Endothelial cell of umbilical vein (primary cell): Measurements from ENCODE around the gene TSPO. TPM values are rescaled to one million over a fixed set of nuclear protein-coding genes. Genes with fewer than 3 reads are reported as not detected.

ENCODE experiments used
- BruUV-seq: library from RNA; stranded (reverse); fragments of 400-500 nt; replicated peaks from 2 replicates; lab custom pipeline; 2021; lab: Mats Ljungman, UMichigan
- CTCF ChIA-PET: fragments of 300-600, 350-600 bp; sonication (Branson Sonifier 250); formaldehyde crosslinking; loops from one replicate; lab custom pipeline; 2021; ENCODE audit warnings: antibody characterized with exemption, inconsistent platforms; lab: Charles Lee
- POLR2A ChIA-PET: fragments of 300-600, 350-600 bp; sonication (Branson Sonifier 250); formaldehyde crosslinking; loops from one replicate; lab custom pipeline; 2021; ENCODE audit warnings: antibody characterized with exemption, inconsistent platforms; lab: Charles Lee
- DNase-seq: peaks from one replicate; pipeline ENCODE4 v3.0.0-alpha.2; 2011; ENCODE audit warnings: low read depth, low spot score
- FAIRE-seq: peaks from 2 replicates; lab custom pipeline; 2011; peaks lifted over from hg19 to GRCh38; lab: Jason Lieb, UNC
- H2AFZ ChIP-seq: 2 replicates; pipeline ENCODE4 v1.6.0; 2012; ENCODE audit warnings: low read depth, low read length, control low read depth, inconsistent platforms
- H3K27ac ChIP-seq: 2 replicates; pipeline ENCODE4 v1.5.1; 2011; ENCODE audit warnings: low read depth, mild to moderate bottlenecking, control low read depth, low read length, moderate library complexity; ENCODE audit not compliant: insufficient read depth
- H3K27me3 ChIP-seq, 2 experiments: 2 replicates each; pipeline versions ENCODE4 v1.6.0 to v1.6.1; 2011; ENCODE audit warnings: low read length in 2 of 2, mixed read lengths in 1 of 2; ENCODE audit not compliant: control insufficient read depth in 2 of 2, insufficient read depth in 2 of 2
- H3K36me3 ChIP-seq, 2 experiments: 2 replicates in 1 of 2; 3 replicates in 1 of 2; pipeline ENCODE4 v1.5.1; 2011; ENCODE audit warnings: low read length in 2 of 2, mild to moderate bottlenecking in 1 of 2, moderate library complexity in 1 of 2; ENCODE audit not compliant: control insufficient read depth in 2 of 2, insufficient read depth in 2 of 2; ENCODE audit errors: extremely low read depth in 1 of 2
- H3K4me1 ChIP-seq: 3 replicates; pipeline ENCODE4 v1.5.1; 2011; ENCODE audit warnings: mild to moderate bottlenecking, low read length; ENCODE audit not compliant: control insufficient read depth, insufficient read depth; ENCODE audit errors: extremely low read depth
- H3K4me2 ChIP-seq: 2 replicates; pipeline ENCODE4 v1.6.1; 2011; ENCODE audit warnings: low read length, control low read depth, mixed read lengths; ENCODE audit not compliant: insufficient read depth
- H3K4me3 ChIP-seq, 3 experiments: fragments of 200-600 bp in 1 of 3; sonication (generic), shearing (Covaris generic) in 1 of 3; replicated peaks in 1 of 3; 2 replicates each; pipeline ENCODE4 v1.5.1; 2011 to 2016; ENCODE audit warnings: control low read depth in 3 of 3, low read length in 3 of 3, mild to moderate bottlenecking in 2 of 3, inconsistent platforms in 1 of 3, low read depth in 1 of 3, moderate library complexity in 1 of 3; ENCODE audit not compliant: insufficient read depth in 1 of 3
- H3K79me2 ChIP-seq: 2 replicates; pipeline ENCODE4 v1.6.0; 2012; ENCODE audit warnings: low read length, inconsistent platforms; ENCODE audit not compliant: control insufficient read depth, insufficient read depth
- H3K9ac ChIP-seq: replicated peaks from 2 replicates; pipeline ENCODE3; 2011; ENCODE audit warnings: low read length, control low read depth; ENCODE audit not compliant: insufficient read depth; ENCODE audit errors: extremely low read depth
- H3K9me1 ChIP-seq: replicated peaks from 3 replicates; pipeline ENCODE4 v1.6.0; 2011; ENCODE audit warnings: mild to moderate bottlenecking, low read length; ENCODE audit not compliant: control insufficient read depth, insufficient read depth; ENCODE audit errors: extremely low read depth
- H3K9me3 ChIP-seq: replicated peaks from 2 replicates; pipeline ENCODE4 v1.5.1; 2012; ENCODE audit warnings: low read length, inconsistent platforms; ENCODE audit not compliant: control insufficient read depth, insufficient read depth
- H4K20me1 ChIP-seq: replicated peaks from 2 replicates; pipeline ENCODE3; 2011; ENCODE audit warnings: mild to moderate bottlenecking, low read length; ENCODE audit not compliant: control insufficient read depth, insufficient read depth; ENCODE audit errors: extremely low read depth
- CTCF ChIP-seq, 2 donors: IDR thresholded peaks; 1 replicate in 1 of 2; 2 replicates in 1 of 2; pipeline ENCODE4 v1.5.1; 2011; ENCODE audit warnings: low read length in 2 of 2, mild to moderate bottlenecking in 2 of 2, moderate library complexity in 2 of 2, control low read depth in 1 of 2, inconsistent platforms in 1 of 2, low read depth in 1 of 2; ENCODE audit not compliant: insufficient read depth in 1 of 2; ENCODE audit errors: extremely low read depth in 1 of 2
- EZH2 ChIP-seq: IDR thresholded peaks from 2 replicates; pipeline ENCODE4 v1.6.1; 2012; ENCODE audit warnings: borderline replicate concordance, low read depth, mild to moderate bottlenecking, moderate library complexity, low read length, inconsistent platforms; ENCODE audit not compliant: severe bottlenecking
- FOS ChIP-seq: IDR thresholded peaks from 2 replicates; pipeline ENCODE4 v1.6.1; 2011; ENCODE audit warnings: mild to moderate bottlenecking, low read length, moderate library complexity, borderline replicate concordance; ENCODE audit not compliant: insufficient read depth
- GATA2 ChIP-seq: IDR thresholded peaks from 2 replicates; pipeline ENCODE4 v1.7.0; 2011; ENCODE audit warnings: low read depth, mild to moderate bottlenecking, moderate library complexity, mixed read lengths, low read length; ENCODE audit not compliant: insufficient read length, insufficient read depth
- JUN ChIP-seq: IDR thresholded peaks from 2 replicates; pipeline ENCODE4 v1.6.1; 2011; ENCODE audit warnings: borderline replicate concordance, low read depth; ENCODE audit not compliant: insufficient read length, insufficient read depth
- MYC ChIP-seq: IDR thresholded peaks from one replicate; pipeline ENCODE4 v1.6.1; 2011; ENCODE audit warnings: mild to moderate bottlenecking, low read depth, low read length
- POLR2A ChIP-seq: IDR thresholded peaks from 2 replicates; pipeline ENCODE4 v1.6.1; 2012; ENCODE audit warnings: low read depth, mild to moderate bottlenecking, control low read depth, low read length
- POLR2AphosphoS5 ChIP-seq: IDR thresholded peaks from 2 replicates; pipeline ENCODE4 v1.6.1; 2012; ENCODE audit warnings: low read depth, mild to moderate bottlenecking, control low read depth, low read length, moderate library complexity; ENCODE audit not compliant: insufficient read depth
- dilution Hi-C: fragments of 300-500 bp; cut with MboI; formaldehyde crosslinking; loops from one replicate; pipeline ENCODE4 v1.15.0; 2019; ENCODE audit warnings: low sequenced_read_pairs; ENCODE audit not compliant: extremely low pct_ligation_motif_present
- intact Hi-C: fragments of 100-400 bp; cut with micrococcal nuclease; formaldehyde crosslinking; loops from one replicate; pipeline ENCODE4 v1.10.0; 2022
- polyA plus RNA-seq, 4 experiments: library from polyadenylated mRNA; depleted of rRNA in 3 of 4; stranded (reverse) in 3 of 4; unstranded in 1 of 4; fragments of >200 nt; gene quantifications; 2 replicates each; pipeline versions ENCODE4 v1.2.1 to v1.2.3, GENCODE V29; 2011 to 2012; ENCODE audit warnings: missing spikeins in 1 of 4
- total RNA-seq: library from RNA; stranded (reverse); gene quantifications from 2 replicates; pipeline ENCODE4 v1.2.3, GENCODE V29; 2021
- TF ChIP-seq, protein P1 (sequence below): IDR thresholded peaks from 2 replicates; pipeline ENCODE4 v1.6.1; 2011; ENCODE audit not compliant: insufficient read depth, insufficient read length

The TSPO gene
- total and polyA plus RNA-seq, 2 donors (not counting 3 experiments of a cell fraction or from before 2014, with no cell fraction given) = 328 to 720 TPM

- dilution Hi-C loops = no loop called here
- no peak overlapping the region for H3K27ac ChIP-seq
- CTCF ChIA-PET = no interaction called here
- H2AFZ ChIP-seq = no peak overlapping the region
- H3K4me2 ChIP-seq = no peak overlapping the region
- H3K4me1 ChIP-seq = no peaks in the 10 kb centered on the region
- H3K9me1 ChIP-seq = no peaks in the 10 kb centered on the region
- no peaks in the 10 kb centered on the region for H4K20me1 ChIP-seq
- no peak for TF ChIP-seq FOS
- no peak for TF ChIP-seq JUN
- TF ChIP-seq EZH2 = no peak
- no peaks in the 10 kb centered on the region for H3K27me3 ChIP-seq
- no peaks in the 10 kb centered on the region for H3K79me2 ChIP-seq
- POLR2A ChIA-PET = no interaction called here
- intact Hi-C loops = no loop called here
- no peak overlapping the region for H3K4me3 ChIP-seq
- no peak for DNase-seq
- no peak for FAIRE-seq
- BruUV-seq = no TSS peak
- no peak overlapping the region for H3K9ac ChIP-seq
- no peaks in the 10 kb centered on the region for H3K9me3 ChIP-seq
- H3K36me3 ChIP-seq = peaks cover 15 to 21% of the 10 kb centered on the region in 2 experiments
Measured at GRCh38 chr22:43176090-43176489, 24.7 kb downstream of the TSPO start.

DNA sequence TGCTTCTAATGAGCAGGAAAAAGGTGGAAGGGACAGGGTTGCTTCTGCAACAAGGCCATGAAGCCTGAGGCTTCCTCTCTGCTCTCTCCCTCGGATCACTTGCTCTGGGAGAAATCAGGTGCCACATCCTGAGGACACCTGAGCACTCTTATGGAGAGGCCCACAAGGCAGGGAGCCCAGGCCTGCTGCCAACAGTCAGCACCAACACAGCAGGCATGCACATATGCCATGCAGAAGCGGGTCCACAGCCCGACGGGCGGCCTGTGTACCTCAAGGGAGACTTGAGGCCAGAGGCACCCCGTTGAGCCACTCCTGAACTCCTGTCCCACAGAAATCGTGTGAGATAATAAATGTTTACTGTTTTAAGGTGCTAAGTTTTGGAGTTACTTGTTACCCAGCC lies 26.1 kb downstream of the TSPO start:
- Histone ChIP-seq H3K4me1 (no peaks in the 10 kb centered on the region), H3K9ac (no peak overlapping the region), H3K4me2 (no peak overlapping the region), H3K79me2 (no peaks in the 10 kb centered on the region), H3K27ac (no peak overlapping the region), H2AFZ (no peak overlapping the region), H3K36me3 (peaks cover 9 to 17% of the 10 kb centered on the region in 2 experiments), H3K9me1 (no peaks in the 10 kb centered on the region), H4K20me1 (no peaks in the 10 kb centered on the region), H3K4me3 (no peak overlapping the region), H3K27me3 (no peaks in the 10 kb centered on the region), H3K9me3 (no peaks in the 10 kb centered on the region)
- DNase-seq (no peak), FAIRE-seq (no peak)
- TF ChIP-seq FOS = no peak
- TF ChIP-seq POLR2AphosphoS5 = no peak
- TF ChIP-seq, protein P1, sequence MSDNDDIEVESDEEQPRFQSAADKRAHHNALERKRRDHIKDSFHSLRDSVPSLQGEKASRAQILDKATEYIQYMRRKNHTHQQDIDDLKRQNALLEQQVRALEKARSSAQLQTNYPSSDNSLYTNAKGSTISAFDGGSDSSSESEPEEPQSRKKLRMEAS = no peak
- TF ChIP-seq GATA2 = no peak
- no peak for TF ChIP-seq POLR2A
- no peak for TF ChIP-seq CTCF (IDR thresholded peaks at IDR 0.05; ENCODE audit: extremely low read depth in 1 of 2, insufficient read depth in 1 of 2, low read depth in 1 of 2, low read length in 2 of 2)
- TF ChIP-seq JUN = no peak
- TF ChIP-seq EZH2 = no peak
- no peak for TF ChIP-seq MYC
- BruUV-seq = no TSS peak
- intact Hi-C loops = no loop called here
- dilution Hi-C loops = no loop called here
- ChIA-PET POLR2A (no interaction called here), CTCF (interaction anchor here (1.4 kb wide), 1 partner anchor 10 kb away, joined by 3 read pairs; no protein-coding TSS in a partner anchor)
